HepG2 (cell line): Measurements from ENCODE around the gene EVA1A. TPM values are rescaled to one million over a fixed set of nuclear protein-coding genes. Genes with fewer than 3 reads are reported as not detected.

Experiments
- CCDC6 ChIP-seq: sonication (generic); formaldehyde crosslinking; IDR thresholded peaks from 2 replicates; pipeline ENCODE4 v1.8.1; 2022; ENCODE audit warnings: mild to moderate bottlenecking, missing genetic modification reagents, moderate library complexity
- KDM5A ChIP-seq: fragments of 200-600 bp; sonication (generic); IDR thresholded peaks from 2 replicates; pipeline ENCODE4 v1.7.0; 2018; ENCODE audit warnings: antibody characterized with exemption, mild to moderate bottlenecking, low read length, borderline replicate concordance
- PAX8 ChIP-seq: sonication (generic); formaldehyde crosslinking; IDR thresholded peaks from 2 replicates; pipeline ENCODE4 v1.8.0; 2022; ENCODE audit warnings: mild to moderate bottlenecking, missing genetic modification reagents, borderline replicate concordance
- PLRG1 ChIP-seq: fragments of 450-650 bp; conservative IDR thresholded peaks from 2 replicates; pipeline ENCODE4 v1.6.1; 2016
- SATB2 ChIP-seq: sonication (generic); formaldehyde crosslinking; IDR thresholded peaks from 2 replicates; pipeline ENCODE4 v1.5.0; 2020; ENCODE audit warnings: missing genetic modification reagents
- SCMH1 ChIP-seq: sonication (generic); formaldehyde crosslinking; IDR thresholded peaks from 2 replicates; pipeline ENCODE4 v1.9.0; 2021; ENCODE audit warnings: missing genetic modification reagents, mild to moderate bottlenecking, borderline replicate concordance
- SMARCE1 ChIP-seq: fragments of 450-650 bp; IDR thresholded peaks from 2 replicates; pipeline ENCODE4 v1.6.1; 2017; ENCODE audit warnings: borderline replicate concordance
- ZNF207 ChIP-seq: fragments of 450-650 bp; IDR thresholded peaks from 2 replicates; pipeline ENCODE4 v1.6.1; 2016; ENCODE audit warnings: antibody characterized with exemption, borderline replicate concordance
- ZNF367 ChIP-seq: sonication (generic); formaldehyde crosslinking; IDR thresholded peaks from 2 replicates; pipeline ENCODE4 v1.4.0; 2020; ENCODE audit warnings: missing genetic modification reagents, borderline replicate concordance
- ZNF451 ChIP-seq: sonication (generic); formaldehyde crosslinking; IDR thresholded peaks from 2 replicates; pipeline ENCODE4 v1.5.0; 2020; ENCODE audit warnings: mild to moderate bottlenecking, missing genetic modification reagents
- polyA plus RNA-seq, 8 experiments: library from polyadenylated mRNA; depleted of rRNA in 3 of 8; stranded (reverse) in 7 of 8; unstranded in 1 of 8; fragments of >200 nt; fragmentation: Illumina TruSeq in 4 of 8; extraction: Trizol in 4 of 8; gene quantifications; 2 replicates each; pipeline versions ENCODE4 v1.2.1 to v1.2.3, GENCODE V29; 2011 to 2016; ENCODE audit warnings: low read depth in 4 of 8, missing spikeins in 1 of 8, mixed read lengths in 1 of 8; ENCODE audit not compliant: insufficient read depth in 1 of 8
- total RNA-seq, 5 experiments: library from RNA; depleted of rRNA; stranded (reverse); fragments of >200 nt; fragmentation: Illumina TruSeq; extraction: Trizol; gene quantifications; 2 replicates each; pipeline ENCODE4 v1.2.3, GENCODE V29; 2016; ENCODE audit warnings: low read depth in 1 of 5
- TF ChIP-seq, protein P1 (sequence below): sonication (generic); formaldehyde crosslinking; IDR thresholded peaks from 2 replicates; pipeline ENCODE4 v1.5.0; 2020; ENCODE audit warnings: mild to moderate bottlenecking, missing genetic modification reagents, moderate library complexity
- TF ChIP-seq, protein P2 (sequence below): IDR thresholded peaks from 2 replicates; pipeline ENCODE4 v1.6.1; 2016; ENCODE audit warnings: low read depth, missing genetic modification reagents, missing compliant biosample characterization
- TF ChIP-seq, protein P3 (sequence below): IDR thresholded peaks from 2 replicates; pipeline ENCODE4 v1.6.1; 2012; ENCODE audit warnings: low read length, improper control_type of control experiment
- TF ChIP-seq, protein P4 (sequence below): sonication (generic); formaldehyde crosslinking; IDR thresholded peaks from 2 replicates; pipeline ENCODE4 v1.9.0; 2022; ENCODE audit warnings: missing genetic modification reagents, mild to moderate bottlenecking, borderline replicate concordance
- TF ChIP-seq, protein P5 (sequence below): IDR thresholded peaks from 2 replicates; pipeline ENCODE4 v1.6.1; 2018; ENCODE audit warnings: missing genetic modification reagents

Gene EVA1A
- total and polyA plus RNA-seq, 2 of the 13 experiments (the other 11 are each of a cell fraction or from before 2014, with no cell fraction given), result 57.5 to 57.8 TPM

DNA sequence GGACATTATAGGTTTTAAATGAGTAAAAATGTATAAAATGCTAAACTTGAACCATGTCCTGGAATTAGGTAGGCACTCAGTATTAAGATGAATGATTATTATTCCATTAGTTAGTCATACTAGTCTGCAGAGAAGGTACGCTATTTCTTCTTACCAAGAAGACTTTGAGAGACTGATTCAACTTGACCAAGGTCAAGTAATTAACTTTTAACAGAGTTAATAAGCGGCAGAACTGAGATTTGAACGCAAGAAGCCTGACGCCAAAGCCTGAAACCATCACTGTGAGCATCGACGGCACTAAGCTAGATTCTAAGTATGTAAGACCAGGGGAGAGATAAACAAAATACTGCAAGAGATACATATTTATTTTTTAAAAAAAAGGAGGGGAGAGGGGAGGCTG, 2.6 kb downstream of the EVA1A start (continued):
- TF ChIP-seq SCMH1 (CRISPR knock-in tag) (no peak), SATB2 (CRISPR knock-in tag) (no peak), PAX8 (CRISPR knock-in tag) (no peak), ZNF207 (no peak), PLRG1 (no peak), CCDC6 (CRISPR knock-in tag) (no peak), KDM5A (no peak), SMARCE1 (no peak), ZNF451 (CRISPR knock-in tag) (no peak), ZNF367 (CRISPR knock-in tag) (no peak)
- TF ChIP-seq, protein P1, sequence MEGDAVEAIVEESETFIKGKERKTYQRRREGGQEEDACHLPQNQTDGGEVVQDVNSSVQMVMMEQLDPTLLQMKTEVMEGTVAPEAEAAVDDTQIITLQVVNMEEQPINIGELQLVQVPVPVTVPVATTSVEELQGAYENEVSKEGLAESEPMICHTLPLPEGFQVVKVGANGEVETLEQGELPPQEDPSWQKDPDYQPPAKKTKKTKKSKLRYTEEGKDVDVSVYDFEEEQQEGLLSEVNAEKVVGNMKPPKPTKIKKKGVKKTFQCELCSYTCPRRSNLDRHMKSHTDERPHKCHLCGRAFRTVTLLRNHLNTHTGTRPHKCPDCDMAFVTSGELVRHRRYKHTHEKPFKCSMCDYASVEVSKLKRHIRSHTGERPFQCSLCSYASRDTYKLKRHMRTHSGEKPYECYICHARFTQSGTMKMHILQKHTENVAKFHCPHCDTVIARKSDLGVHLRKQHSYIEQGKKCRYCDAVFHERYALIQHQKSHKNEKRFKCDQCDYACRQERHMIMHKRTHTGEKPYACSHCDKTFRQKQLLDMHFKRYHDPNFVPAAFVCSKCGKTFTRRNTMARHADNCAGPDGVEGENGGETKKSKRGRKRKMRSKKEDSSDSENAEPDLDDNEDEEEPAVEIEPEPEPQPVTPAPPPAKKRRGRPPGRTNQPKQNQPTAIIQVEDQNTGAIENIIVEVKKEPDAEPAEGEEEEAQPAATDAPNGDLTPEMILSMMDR (CRISPR knock-in tag), result no peak
- TF ChIP-seq, protein P2, sequence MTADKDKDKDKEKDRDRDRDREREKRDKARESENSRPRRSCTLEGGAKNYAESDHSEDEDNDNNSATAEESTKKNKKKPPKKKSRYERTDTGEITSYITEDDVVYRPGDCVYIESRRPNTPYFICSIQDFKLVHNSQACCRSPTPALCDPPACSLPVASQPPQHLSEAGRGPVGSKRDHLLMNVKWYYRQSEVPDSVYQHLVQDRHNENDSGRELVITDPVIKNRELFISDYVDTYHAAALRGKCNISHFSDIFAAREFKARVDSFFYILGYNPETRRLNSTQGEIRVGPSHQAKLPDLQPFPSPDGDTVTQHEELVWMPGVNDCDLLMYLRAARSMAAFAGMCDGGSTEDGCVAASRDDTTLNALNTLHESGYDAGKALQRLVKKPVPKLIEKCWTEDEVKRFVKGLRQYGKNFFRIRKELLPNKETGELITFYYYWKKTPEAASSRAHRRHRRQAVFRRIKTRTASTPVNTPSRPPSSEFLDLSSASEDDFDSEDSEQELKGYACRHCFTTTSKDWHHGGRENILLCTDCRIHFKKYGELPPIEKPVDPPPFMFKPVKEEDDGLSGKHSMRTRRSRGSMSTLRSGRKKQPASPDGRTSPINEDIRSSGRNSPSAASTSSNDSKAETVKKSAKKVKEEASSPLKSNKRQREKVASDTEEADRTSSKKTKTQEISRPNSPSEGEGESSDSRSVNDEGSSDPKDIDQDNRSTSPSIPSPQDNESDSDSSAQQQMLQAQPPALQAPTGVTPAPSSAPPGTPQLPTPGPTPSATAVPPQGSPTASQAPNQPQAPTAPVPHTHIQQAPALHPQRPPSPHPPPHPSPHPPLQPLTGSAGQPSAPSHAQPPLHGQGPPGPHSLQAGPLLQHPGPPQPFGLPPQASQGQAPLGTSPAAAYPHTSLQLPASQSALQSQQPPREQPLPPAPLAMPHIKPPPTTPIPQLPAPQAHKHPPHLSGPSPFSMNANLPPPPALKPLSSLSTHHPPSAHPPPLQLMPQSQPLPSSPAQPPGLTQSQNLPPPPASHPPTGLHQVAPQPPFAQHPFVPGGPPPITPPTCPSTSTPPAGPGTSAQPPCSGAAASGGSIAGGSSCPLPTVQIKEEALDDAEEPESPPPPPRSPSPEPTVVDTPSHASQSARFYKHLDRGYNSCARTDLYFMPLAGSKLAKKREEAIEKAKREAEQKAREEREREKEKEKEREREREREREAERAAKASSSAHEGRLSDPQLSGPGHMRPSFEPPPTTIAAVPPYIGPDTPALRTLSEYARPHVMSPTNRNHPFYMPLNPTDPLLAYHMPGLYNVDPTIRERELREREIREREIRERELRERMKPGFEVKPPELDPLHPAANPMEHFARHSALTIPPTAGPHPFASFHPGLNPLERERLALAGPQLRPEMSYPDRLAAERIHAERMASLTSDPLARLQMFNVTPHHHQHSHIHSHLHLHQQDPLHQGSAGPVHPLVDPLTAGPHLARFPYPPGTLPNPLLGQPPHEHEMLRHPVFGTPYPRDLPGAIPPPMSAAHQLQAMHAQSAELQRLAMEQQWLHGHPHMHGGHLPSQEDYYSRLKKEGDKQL (CRISPR knock-in tag), result no peak
- TF ChIP-seq, protein P3, sequence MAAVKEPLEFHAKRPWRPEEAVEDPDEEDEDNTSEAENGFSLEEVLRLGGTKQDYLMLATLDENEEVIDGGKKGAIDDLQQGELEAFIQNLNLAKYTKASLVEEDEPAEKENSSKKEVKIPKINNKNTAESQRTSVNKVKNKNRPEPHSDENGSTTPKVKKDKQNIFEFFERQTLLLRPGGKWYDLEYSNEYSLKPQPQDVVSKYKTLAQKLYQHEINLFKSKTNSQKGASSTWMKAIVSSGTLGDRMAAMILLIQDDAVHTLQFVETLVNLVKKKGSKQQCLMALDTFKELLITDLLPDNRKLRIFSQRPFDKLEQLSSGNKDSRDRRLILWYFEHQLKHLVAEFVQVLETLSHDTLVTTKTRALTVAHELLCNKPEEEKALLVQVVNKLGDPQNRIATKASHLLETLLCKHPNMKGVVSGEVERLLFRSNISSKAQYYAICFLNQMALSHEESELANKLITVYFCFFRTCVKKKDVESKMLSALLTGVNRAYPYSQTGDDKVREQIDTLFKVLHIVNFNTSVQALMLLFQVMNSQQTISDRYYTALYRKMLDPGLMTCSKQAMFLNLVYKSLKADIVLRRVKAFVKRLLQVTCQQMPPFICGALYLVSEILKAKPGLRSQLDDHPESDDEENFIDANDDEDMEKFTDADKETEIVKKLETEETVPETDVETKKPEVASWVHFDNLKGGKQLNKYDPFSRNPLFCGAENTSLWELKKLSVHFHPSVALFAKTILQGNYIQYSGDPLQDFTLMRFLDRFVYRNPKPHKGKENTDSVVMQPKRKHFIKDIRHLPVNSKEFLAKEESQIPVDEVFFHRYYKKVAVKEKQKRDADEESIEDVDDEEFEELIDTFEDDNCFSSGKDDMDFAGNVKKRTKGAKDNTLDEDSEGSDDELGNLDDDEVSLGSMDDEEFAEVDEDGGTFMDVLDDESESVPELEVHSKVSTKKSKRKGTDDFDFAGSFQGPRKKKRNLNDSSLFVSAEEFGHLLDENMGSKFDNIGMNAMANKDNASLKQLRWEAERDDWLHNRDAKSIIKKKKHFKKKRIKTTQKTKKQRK, result no peak
- TF ChIP-seq, protein P4, sequence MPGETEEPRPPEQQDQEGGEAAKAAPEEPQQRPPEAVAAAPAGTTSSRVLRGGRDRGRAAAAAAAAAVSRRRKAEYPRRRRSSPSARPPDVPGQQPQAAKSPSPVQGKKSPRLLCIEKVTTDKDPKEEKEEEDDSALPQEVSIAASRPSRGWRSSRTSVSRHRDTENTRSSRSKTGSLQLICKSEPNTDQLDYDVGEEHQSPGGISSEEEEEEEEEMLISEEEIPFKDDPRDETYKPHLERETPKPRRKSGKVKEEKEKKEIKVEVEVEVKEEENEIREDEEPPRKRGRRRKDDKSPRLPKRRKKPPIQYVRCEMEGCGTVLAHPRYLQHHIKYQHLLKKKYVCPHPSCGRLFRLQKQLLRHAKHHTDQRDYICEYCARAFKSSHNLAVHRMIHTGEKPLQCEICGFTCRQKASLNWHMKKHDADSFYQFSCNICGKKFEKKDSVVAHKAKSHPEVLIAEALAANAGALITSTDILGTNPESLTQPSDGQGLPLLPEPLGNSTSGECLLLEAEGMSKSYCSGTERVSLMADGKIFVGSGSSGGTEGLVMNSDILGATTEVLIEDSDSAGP (CRISPR knock-in tag), result no peak
- TF ChIP-seq, protein P5, sequence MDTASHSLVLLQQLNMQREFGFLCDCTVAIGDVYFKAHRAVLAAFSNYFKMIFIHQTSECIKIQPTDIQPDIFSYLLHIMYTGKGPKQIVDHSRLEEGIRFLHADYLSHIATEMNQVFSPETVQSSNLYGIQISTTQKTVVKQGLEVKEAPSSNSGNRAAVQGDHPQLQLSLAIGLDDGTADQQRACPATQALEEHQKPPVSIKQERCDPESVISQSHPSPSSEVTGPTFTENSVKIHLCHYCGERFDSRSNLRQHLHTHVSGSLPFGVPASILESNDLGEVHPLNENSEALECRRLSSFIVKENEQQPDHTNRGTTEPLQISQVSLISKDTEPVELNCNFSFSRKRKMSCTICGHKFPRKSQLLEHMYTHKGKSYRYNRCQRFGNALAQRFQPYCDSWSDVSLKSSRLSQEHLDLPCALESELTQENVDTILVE (CRISPR knock-in tag), result no peak
- TF ChIP-seq, all 625 proteins: peak for 7
